ENCODE measurements around the gene ROR2. TPM values are rescaled to one million over a fixed set of nuclear protein-coding genes. Genes with fewer than 3 reads are reported as not detected.

Gene ROR2
- total RNA-seq, 1 experiment from 2014 or later: 0.68 TPM

DNA sequence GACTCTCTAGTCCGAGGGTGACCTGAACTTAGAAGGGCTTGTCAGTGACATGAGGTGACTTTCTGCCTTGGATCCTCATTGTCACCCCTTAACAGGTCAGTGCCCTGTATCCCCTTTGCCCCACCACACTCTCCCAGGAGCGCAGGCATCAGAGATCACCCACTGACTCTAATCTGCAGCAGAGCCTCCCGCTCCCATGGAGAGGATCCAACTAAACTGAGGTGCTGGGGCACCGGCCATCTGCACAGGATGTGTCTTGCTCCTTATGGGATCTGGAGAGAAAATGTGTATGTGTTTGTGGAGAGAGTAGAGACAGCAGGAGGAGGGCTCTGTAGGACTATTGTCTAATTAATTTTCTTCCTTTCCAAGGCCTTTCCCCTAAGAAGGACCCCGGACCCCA, 213.7 kb downstream of the ROR2 start:
- ChIA-PET POLR2A (no interaction called here), CTCF (no interaction called here)
- BruUV-seq (replicated peaks): no TSS peak
- no peak overlapping the region for H3K27ac Mint-ChIP-seq (ENCODE audit: unreplicated experiment)
- Histone ChIP-seq H3K36me3 (ENCODE audit: control insufficient read depth, insufficient read depth, low read length) (no peaks in the 10 kb centered on the region), H3K27me3 (replicated peaks; ENCODE audit: control insufficient read depth, insufficient read depth, low read length) (no peaks in the 10 kb centered on the region), H3K4me3 (ENCODE audit: low read depth, low read length) (no peak overlapping the region), H3K9me3 (no peaks in the 10 kb centered on the region), H3K4me1 (no peaks in the 10 kb centered on the region)
- H3K4me1 Mint-ChIP-seq (ENCODE audit: low read depth, unreplicated experiment): no peaks in the 10 kb centered on the region
- H3K36me3 Mint-ChIP-seq (ENCODE audit: insufficient read depth, unreplicated experiment): no peaks in the 10 kb centered on the region
- H3K9me3 Mint-ChIP-seq (ENCODE audit: unreplicated experiment): no peaks in the 10 kb centered on the region
- H3K4me3 Mint-ChIP-seq (ENCODE audit: unreplicated experiment): no peak overlapping the region
- no peak for DNase-seq
- intact Hi-C loops (cut with micrococcal nuclease; ENCODE audit: unreplicated experiment): no loop called here
- TF ChIP-seq, protein P1, sequence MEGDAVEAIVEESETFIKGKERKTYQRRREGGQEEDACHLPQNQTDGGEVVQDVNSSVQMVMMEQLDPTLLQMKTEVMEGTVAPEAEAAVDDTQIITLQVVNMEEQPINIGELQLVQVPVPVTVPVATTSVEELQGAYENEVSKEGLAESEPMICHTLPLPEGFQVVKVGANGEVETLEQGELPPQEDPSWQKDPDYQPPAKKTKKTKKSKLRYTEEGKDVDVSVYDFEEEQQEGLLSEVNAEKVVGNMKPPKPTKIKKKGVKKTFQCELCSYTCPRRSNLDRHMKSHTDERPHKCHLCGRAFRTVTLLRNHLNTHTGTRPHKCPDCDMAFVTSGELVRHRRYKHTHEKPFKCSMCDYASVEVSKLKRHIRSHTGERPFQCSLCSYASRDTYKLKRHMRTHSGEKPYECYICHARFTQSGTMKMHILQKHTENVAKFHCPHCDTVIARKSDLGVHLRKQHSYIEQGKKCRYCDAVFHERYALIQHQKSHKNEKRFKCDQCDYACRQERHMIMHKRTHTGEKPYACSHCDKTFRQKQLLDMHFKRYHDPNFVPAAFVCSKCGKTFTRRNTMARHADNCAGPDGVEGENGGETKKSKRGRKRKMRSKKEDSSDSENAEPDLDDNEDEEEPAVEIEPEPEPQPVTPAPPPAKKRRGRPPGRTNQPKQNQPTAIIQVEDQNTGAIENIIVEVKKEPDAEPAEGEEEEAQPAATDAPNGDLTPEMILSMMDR (IDR thresholded peaks at IDR 0.05; ENCODE audit: insufficient read depth in 1 of 2, low read depth in 1 of 2, low read length in 1 of 2, severe bottlenecking in 1 of 2, unreplicated experiment in 1 of 2): no peak
- no peaks in the 10 kb centered on the region for H3K27me3 Mint-ChIP-seq (ENCODE audit: insufficient read depth, unreplicated experiment)

DNA sequence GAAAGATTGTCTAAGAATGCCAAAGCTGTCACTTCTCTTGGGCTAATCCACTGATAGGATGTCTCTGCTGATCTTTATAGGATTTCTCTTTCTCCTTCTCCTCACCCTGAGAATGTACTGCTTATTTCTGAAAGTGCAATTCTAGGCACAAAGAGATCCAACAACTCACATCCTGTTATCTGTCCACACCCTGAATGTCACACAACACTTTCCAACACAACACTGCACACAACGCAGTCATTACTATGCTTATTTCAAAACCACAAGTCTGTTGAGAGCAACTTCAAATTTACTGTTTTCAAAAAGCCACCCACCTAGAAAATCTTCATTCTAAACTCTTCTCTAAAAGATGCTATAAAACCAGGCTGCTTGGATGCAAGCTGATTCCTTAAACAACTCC, 215.0 kb downstream of the ROR2 start:
- Histone ChIP-seq H3K4me3 (ENCODE audit: low read depth, low read length) (no peak overlapping the region), H3K27me3 (replicated peaks; ENCODE audit: control insufficient read depth, insufficient read depth, low read length) (no peaks in the 10 kb centered on the region), H3K9me3 (no peaks in the 10 kb centered on the region), H3K4me1 (no peaks in the 10 kb centered on the region), H3K36me3 (ENCODE audit: control insufficient read depth, insufficient read depth, low read length) (no peaks in the 10 kb centered on the region)
- no peak for DNase-seq
- TF ChIP-seq, protein P1 (IDR thresholded peaks at IDR 0.05; ENCODE audit: insufficient read depth in 1 of 2, low read depth in 1 of 2, low read length in 1 of 2, severe bottlenecking in 1 of 2, unreplicated experiment in 1 of 2): no peak
- ChIA-PET POLR2A (no interaction called here), CTCF (interaction anchor here (0.7 kb wide), 1 partner anchor 24 kb away, joined by 3 read pairs; no protein-coding TSS in a partner anchor)
- Mint-ChIP-seq H3K4me3 (ENCODE audit: unreplicated experiment) (no peak overlapping the region), H3K9me3 (ENCODE audit: unreplicated experiment) (no peaks in the 10 kb centered on the region), H3K27ac (ENCODE audit: unreplicated experiment) (no peak overlapping the region), H3K27me3 (ENCODE audit: insufficient read depth, unreplicated experiment) (no peaks in the 10 kb centered on the region), H3K4me1 (ENCODE audit: low read depth, unreplicated experiment) (no peaks in the 10 kb centered on the region), H3K36me3 (ENCODE audit: insufficient read depth, unreplicated experiment) (no peaks in the 10 kb centered on the region)
- no TSS peak for BruUV-seq (replicated peaks)
- intact Hi-C loops (cut with micrococcal nuclease; ENCODE audit: unreplicated experiment): no loop called here

DNA sequence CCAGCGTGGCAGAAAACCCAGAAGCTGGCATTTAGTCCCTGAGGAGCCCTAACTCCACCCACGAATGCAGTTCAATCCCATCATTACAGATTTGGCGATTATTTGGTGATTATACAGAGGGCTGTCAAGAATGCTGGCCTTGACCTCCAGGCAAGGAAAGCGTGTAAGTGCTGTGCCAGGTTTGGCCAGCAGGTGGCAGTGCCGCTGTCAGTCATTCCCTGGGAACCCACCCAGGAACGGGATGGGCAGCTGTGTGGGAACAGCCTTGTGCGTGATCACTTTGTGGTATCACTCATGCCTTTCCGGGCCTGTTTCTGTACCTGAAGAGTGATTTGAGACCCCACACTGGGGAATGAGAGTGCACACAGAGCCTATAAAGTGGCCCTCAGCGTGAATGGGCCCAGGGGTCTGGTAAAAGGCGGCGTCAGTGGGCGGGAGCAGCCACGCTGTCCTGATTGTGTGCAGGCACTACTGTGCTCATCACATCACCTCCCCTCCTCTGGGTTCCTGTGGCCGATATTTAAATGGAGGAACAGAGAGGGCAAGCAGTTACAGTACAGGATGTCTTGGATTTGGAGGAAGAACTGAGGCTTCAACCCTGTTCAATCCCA, 215.6 kb downstream of the ROR2 start:
- H3K36me3 ChIP-seq (ENCODE audit: control insufficient read depth, insufficient read depth, low read length): no peaks in the 10 kb centered on the region
- BruUV-seq (replicated peaks): no TSS peak
- POLR2A ChIA-PET: no interaction called here
- H3K27me3 ChIP-seq (replicated peaks; ENCODE audit: control insufficient read depth, insufficient read depth, low read length): no peaks in the 10 kb centered on the region
- H3K4me3 ChIP-seq (ENCODE audit: low read depth, low read length): no peak overlapping the region
- Mint-ChIP-seq H3K4me3 (ENCODE audit: unreplicated experiment) (no peak overlapping the region), H3K36me3 (ENCODE audit: insufficient read depth, unreplicated experiment) (no peaks in the 10 kb centered on the region), H3K27ac (ENCODE audit: unreplicated experiment) (no peak overlapping the region), H3K4me1 (ENCODE audit: low read depth, unreplicated experiment) (no peaks in the 10 kb centered on the region), H3K27me3 (ENCODE audit: insufficient read depth, unreplicated experiment) (no peaks in the 10 kb centered on the region), H3K9me3 (ENCODE audit: unreplicated experiment) (no peaks in the 10 kb centered on the region)
- no peaks in the 10 kb centered on the region for H3K4me1 ChIP-seq
- no peaks in the 10 kb centered on the region for H3K9me3 ChIP-seq
- CTCF ChIA-PET: no interaction called here
- TF ChIP-seq, protein P1 (IDR thresholded peaks at IDR 0.05; ENCODE audit: insufficient read depth in 1 of 2, low read depth in 1 of 2, low read length in 1 of 2, severe bottlenecking in 1 of 2, unreplicated experiment in 1 of 2): peak; percentile 72
- peak in 1 of 2 experiments; percentile 62 for DNase-seq
- intact Hi-C loops (cut with micrococcal nuclease; ENCODE audit: unreplicated experiment): no loop called here
